ENCODE data around the gene GABRB3.

DNA sequence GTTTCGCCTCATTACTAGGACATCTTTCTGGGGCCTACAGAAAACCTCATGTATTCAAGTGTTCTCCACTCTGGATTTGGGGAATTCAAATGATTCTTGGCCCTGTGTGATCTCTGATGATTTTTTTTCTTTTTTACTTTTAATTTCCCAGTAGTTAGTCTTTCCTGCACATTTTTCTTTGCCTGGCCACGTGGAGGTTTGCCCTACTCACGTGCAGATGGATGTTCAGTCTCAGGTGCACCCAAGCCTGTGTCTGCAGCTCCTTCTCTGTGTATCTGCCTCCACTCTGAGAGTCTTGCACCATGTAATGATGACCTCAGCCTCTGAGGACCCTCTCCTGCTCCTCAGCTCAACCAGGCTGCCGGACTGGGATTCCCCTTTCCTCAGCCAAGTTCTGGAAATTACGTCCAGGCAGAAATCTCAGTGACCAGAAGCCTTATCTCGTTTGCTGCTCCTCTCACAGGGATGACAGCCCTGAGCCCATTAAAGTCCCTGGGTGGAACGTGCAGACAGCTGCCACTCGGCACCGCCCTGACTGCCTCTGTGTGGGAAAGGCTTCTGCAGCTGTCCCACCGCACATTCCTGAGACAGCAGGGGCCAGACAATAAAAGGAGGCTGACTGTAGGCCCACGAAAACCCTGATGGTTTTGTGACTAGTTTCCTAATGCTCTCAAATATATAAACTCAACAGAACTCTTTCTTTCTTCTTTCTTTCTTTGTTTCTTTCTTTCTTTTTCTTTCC is 31.4 kb upstream of the GABRB3 start:
- no peak for TF ChIP-seq CSDC2 (CRISPR knock-in tag; IDR thresholded peaks at IDR 0.05)
- TF ChIP-seq ESRRG (CRISPR knock-in tag; IDR thresholded peaks at IDR 0.05): no peak
- TF ChIP-seq ZNF8 (CRISPR knock-in tag; IDR thresholded peaks at IDR 0.05): no peak
- no peak for TF ChIP-seq RARB (CRISPR knock-in tag; IDR thresholded peaks at IDR 0.05)
- no peak for TF ChIP-seq PPARA (CRISPR knock-in tag; IDR thresholded peaks at IDR 0.05; ENCODE audit: borderline replicate concordance)
- TF ChIP-seq, protein P1, sequence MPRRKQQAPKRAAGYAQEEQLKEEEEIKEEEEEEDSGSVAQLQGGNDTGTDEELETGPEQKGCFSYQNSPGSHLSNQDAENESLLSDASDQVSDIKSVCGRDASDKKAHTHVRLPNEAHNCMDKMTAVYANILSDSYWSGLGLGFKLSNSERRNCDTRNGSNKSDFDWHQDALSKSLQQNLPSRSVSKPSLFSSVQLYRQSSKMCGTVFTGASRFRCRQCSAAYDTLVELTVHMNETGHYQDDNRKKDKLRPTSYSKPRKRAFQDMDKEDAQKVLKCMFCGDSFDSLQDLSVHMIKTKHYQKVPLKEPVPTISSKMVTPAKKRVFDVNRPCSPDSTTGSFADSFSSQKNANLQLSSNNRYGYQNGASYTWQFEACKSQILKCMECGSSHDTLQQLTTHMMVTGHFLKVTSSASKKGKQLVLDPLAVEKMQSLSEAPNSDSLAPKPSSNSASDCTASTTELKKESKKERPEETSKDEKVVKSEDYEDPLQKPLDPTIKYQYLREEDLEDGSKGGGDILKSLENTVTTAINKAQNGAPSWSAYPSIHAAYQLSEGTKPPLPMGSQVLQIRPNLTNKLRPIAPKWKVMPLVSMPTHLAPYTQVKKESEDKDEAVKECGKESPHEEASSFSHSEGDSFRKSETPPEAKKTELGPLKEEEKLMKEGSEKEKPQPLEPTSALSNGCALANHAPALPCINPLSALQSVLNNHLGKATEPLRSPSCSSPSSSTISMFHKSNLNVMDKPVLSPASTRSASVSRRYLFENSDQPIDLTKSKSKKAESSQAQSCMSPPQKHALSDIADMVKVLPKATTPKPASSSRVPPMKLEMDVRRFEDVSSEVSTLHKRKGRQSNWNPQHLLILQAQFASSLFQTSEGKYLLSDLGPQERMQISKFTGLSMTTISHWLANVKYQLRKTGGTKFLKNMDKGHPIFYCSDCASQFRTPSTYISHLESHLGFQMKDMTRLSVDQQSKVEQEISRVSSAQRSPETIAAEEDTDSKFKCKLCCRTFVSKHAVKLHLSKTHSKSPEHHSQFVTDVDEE (CRISPR knock-in tag; IDR thresholded peaks at IDR 0.05): no peak
- TF ChIP-seq TOX (CRISPR knock-in tag; IDR thresholded peaks at IDR 0.05; ENCODE audit: borderline replicate concordance): no peak
- no peak for TF ChIP-seq ZFP3 (CRISPR knock-in tag; IDR thresholded peaks at IDR 0.05)
- TF ChIP-seq ARNTL (CRISPR knock-in tag; IDR thresholded peaks at IDR 0.05; ENCODE audit: borderline replicate concordance, low read depth): no peak

Data from SK-N-SH treated with all-trans-retinoic acid at 6 μM for 48 hours (cell line).